Neutrophil (primary cell): ENCODE data around the gene ANTXR1.

Experiments
- H3K27ac ChIP-seq: fragments of 200-600 bp; sonication (generic); 2 replicates; pipeline ENCODE4 v1.5.1; 2016; ENCODE audit warnings: mild to moderate bottlenecking, moderate library complexity
- H3K27me3 ChIP-seq: fragments of 200-600 bp; sonication (generic); 2 replicates; pipeline ENCODE4 v1.6.0; 2016; ENCODE audit warnings: mild to moderate bottlenecking
- H3K36me3 ChIP-seq: fragments of 200-600 bp; sonication (generic); 2 replicates; pipeline ENCODE4 v1.5.1; 2017
- H3K4me1 ChIP-seq, 2 experiments: fragments of 200-600 bp in 1 of 2; sonication (generic) in 1 of 2; 1 replicate in 1 of 2; 2 replicates in 1 of 2; pipeline versions ENCODE4 v1.5.1 to v1.6.1; 2013 to 2016; ENCODE audit warnings: low read depth in 1 of 2, low read length in 1 of 2, mild to moderate bottlenecking in 1 of 2, moderate library complexity in 1 of 2; ENCODE audit not compliant: control insufficient read depth in 1 of 2, insufficient read depth in 1 of 2
- H3K4me3 ChIP-seq, 2 experiments: fragments of 200-600 bp in 1 of 2; sonication (generic) in 1 of 2; 1 replicate in 1 of 2; 2 replicates in 1 of 2; pipeline ENCODE4 v1.5.1; 2013 to 2016; ENCODE audit warnings: low read depth in 1 of 2, low read length in 1 of 2, mild to moderate bottlenecking in 1 of 2, moderate library complexity in 1 of 2
- H3K9me3 ChIP-seq: fragments of 200-600 bp; sonication (generic); 2 replicates; pipeline ENCODE4 v1.5.1; 2016
- TF ChIP-seq, protein P1 (sequence below): fragments of 200-600 bp; sonication (generic); IDR thresholded peaks from 2 replicates; pipeline ENCODE4 v1.5.1; 2016; ENCODE audit warnings: antibody characterized with exemption

Gene ANTXR1

GRCh38 chr2:69034845-69035244 lies 21.9 kb downstream of the ANTXR1 start:
- Histone ChIP-seq H3K27ac (no peak overlapping the region), H3K4me1 (no peaks in the 10 kb centered on the region), H3K4me3 (no peak overlapping the region), H3K27me3 (peaks cover 17% of the 10 kb centered on the region), H3K9me3 (no peaks in the 10 kb centered on the region), H3K36me3 (no peaks in the 10 kb centered on the region)
- TF ChIP-seq, protein P1, sequence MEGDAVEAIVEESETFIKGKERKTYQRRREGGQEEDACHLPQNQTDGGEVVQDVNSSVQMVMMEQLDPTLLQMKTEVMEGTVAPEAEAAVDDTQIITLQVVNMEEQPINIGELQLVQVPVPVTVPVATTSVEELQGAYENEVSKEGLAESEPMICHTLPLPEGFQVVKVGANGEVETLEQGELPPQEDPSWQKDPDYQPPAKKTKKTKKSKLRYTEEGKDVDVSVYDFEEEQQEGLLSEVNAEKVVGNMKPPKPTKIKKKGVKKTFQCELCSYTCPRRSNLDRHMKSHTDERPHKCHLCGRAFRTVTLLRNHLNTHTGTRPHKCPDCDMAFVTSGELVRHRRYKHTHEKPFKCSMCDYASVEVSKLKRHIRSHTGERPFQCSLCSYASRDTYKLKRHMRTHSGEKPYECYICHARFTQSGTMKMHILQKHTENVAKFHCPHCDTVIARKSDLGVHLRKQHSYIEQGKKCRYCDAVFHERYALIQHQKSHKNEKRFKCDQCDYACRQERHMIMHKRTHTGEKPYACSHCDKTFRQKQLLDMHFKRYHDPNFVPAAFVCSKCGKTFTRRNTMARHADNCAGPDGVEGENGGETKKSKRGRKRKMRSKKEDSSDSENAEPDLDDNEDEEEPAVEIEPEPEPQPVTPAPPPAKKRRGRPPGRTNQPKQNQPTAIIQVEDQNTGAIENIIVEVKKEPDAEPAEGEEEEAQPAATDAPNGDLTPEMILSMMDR = no peak

- H3K27ac ChIP-seq = no peak overlapping the region
Observed at GRCh38 chr2:69036926-69037325, 23.9 kb downstream of the ANTXR1 start.

GRCh38 chr2:69041214-69041613 lies 28.2 kb downstream of the ANTXR1 start:
- H3K9me3 ChIP-seq = no peaks in the 10 kb centered on the region
- H3K4me3 ChIP-seq = no peak overlapping the region
- no peaks in the 10 kb centered on the region for H3K36me3 ChIP-seq
- H3K4me1 ChIP-seq = peaks cover 12 to 19% of the 10 kb centered on the region in 2 experiments
- TF ChIP-seq, protein P1 = no peak
- H3K27ac ChIP-seq = no peak overlapping the region
- H3K27me3 ChIP-seq = peaks cover 18% of the 10 kb centered on the region

More at GRCh38 chr2:69036926-69037325, 23.9 kb downstream of the ANTXR1 start:
- no peaks in the 10 kb centered on the region for H3K36me3 ChIP-seq
- no peaks in the 10 kb centered on the region for H3K9me3 ChIP-seq
- peaks cover 24% of the 10 kb centered on the region for H3K27me3 ChIP-seq
- no peak overlapping the region for H3K4me3 ChIP-seq
- TF ChIP-seq, protein P1 = no peak
- H3K4me1 ChIP-seq = no peaks in the 10 kb centered on the region

DNA sequence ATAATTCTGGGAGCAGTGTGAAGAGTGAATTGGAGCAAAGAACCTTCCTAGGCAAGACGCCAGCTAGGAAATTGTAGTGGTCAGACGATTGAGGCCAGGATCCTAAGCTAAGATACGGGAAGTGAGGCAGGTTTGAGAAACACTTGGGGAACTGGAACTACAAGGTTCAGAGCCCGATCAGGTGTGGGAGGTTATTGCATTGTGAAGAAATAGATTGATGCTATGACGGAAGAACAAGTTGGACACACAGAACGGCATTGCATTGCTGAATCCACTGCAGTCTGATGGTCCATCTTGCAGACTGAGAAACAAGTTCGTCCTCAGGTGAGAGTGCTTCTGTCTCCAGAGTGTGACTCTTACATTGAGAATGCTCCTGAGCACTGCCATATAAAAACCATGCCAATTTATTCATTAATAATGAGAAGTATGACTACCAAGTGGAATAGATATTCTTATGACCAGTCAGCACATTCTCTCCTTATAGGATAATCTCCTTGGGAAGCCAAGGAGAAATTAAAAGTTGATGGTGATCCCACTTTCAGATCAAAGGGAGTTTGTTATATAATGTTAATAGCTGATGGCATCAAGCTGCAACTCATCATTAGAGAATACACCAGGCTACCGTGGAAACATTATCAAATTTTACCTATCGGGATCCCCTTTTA lies 30.9 kb downstream of the ANTXR1 start:
- Histone ChIP-seq H3K9me3 (no peaks in the 10 kb centered on the region), H3K36me3 (no peaks in the 10 kb centered on the region), H3K4me3 (no peak overlapping the region), H3K4me1 (peaks cover 12 to 19% of the 10 kb centered on the region in 2 experiments), H3K27ac (no peak overlapping the region), H3K27me3 (peaks cover 8% of the 10 kb centered on the region)
- TF ChIP-seq, protein P1 = no peak

DNA sequence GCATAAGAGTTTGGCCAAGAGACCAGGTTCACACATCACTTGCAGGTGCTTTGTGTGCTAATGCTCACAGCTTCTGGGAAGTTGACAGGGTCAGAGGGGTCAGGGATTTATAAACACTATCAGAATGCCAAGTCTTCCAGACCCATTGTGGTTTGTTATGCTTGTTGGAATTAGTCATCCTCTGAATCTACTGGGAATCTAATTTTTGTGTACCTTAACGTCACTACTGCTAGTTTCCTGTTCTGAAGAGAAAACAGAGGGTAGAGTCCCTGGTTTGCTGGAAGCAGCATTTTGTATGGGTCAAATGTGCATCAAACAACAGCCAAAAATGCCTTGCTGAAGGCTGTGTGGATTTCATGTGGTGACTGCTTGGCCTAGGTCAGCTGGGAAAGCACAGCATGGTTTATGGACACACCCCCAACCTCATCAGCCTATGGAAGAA lies 33.3 kb downstream of the ANTXR1 start:
- Histone ChIP-seq H3K9me3 (no peaks in the 10 kb centered on the region), H3K36me3 (no peaks in the 10 kb centered on the region), H3K4me3 (no peak overlapping the region), H3K27me3 (no peaks in the 10 kb centered on the region), H3K4me1 (peaks cover 12 to 19% of the 10 kb centered on the region in 2 experiments), H3K27ac (no peak overlapping the region)
- TF ChIP-seq, protein P1 = no peak
